GM19372 (cell line): ENCODE measurements around the gene BICD1.
A peak's percentile ranks its signal among the peaks of the same experiment; 100 is the strongest.
"Not testable (repeated sequence)": the region's sequence is repeated elsewhere in the genome, so short reads cannot be mapped to it uniquely, and the experiment has no call there.

Experiments
- ATAC-seq: cut with Tn5 transposase; IDR thresholded peaks from one replicate; pipeline ENCODE4 v1.9.1; 2021; ENCODE audit warnings: mild to moderate bottlenecking, low read depth, moderate library complexity; ENCODE audit not compliant: unreplicated experiment

Gene BICD1

GRCh38 chr12:32106517-32107358, at the start of gene BICD1:
Gene BICD1, plus strand, starts transcription at chr12:32106847. Its CDS starts 485 bp downstream, at chr12:32107332.
- peak; percentile 64 for ATAC-seq

GRCh38 chr12:32061033-32061432, 45.6 kb upstream of the BICD1 start:
- ATAC-seq = no peak

GRCh38 chr12:32062881-32063280, 43.8 kb upstream of the BICD1 start:
- no peak for ATAC-seq

- ATAC-seq = no peak
Measured at GRCh38 chr12:32063796-32064195, 42.9 kb upstream of the BICD1 start.

GRCh38 chr12:32066206-32066605, 40.4 kb upstream of the BICD1 start:
- ATAC-seq = no peak

GRCh38 chr12:32069071-32069470, 37.6 kb upstream of the BICD1 start:
- ATAC-seq = no peak

GRCh38 chr12:32069731-32070130, 36.9 kb upstream of the BICD1 start:
- ATAC-seq = no peak

GRCh38 chr12:32070370-32070769, 36.3 kb upstream of the BICD1 start:
- no peak for ATAC-seq

- ATAC-seq = no peak
Measured at GRCh38 chr12:32072102-32072501, 34.5 kb upstream of the BICD1 start.

- no peak for ATAC-seq
Measured at GRCh38 chr12:32074432-32074831, 32.2 kb upstream of the BICD1 start.

- ATAC-seq = no peak
Measured at GRCh38 chr12:32076941-32077340, 29.7 kb upstream of the BICD1 start.

- no peak for ATAC-seq
Measured at GRCh38 chr12:32080435-32080834, 26.2 kb upstream of the BICD1 start.

GRCh38 chr12:32083489-32083888, 23.2 kb upstream of the BICD1 start:
- no peak for ATAC-seq

GRCh38 chr12:32084017-32084688, 22.5 kb upstream of the BICD1 start:
- ATAC-seq = no peak

- ATAC-seq = no peak
Measured at GRCh38 chr12:32084753-32085152, 21.9 kb upstream of the BICD1 start.

GRCh38 chr12:32087306-32087705, 19.3 kb upstream of the BICD1 start:
- ATAC-seq = no peak

GRCh38 chr12:32089156-32089555, 17.5 kb upstream of the BICD1 start:
- ATAC-seq = no peak

GRCh38 chr12:32089586-32089985, 17.1 kb upstream of the BICD1 start:
- no peak for ATAC-seq

GRCh38 chr12:32091696-32092095, 15.0 kb upstream of the BICD1 start:
- no peak for ATAC-seq

GRCh38 chr12:32098112-32098511, 8.5 kb upstream of the BICD1 start:
- no peak for ATAC-seq

GRCh38 chr12:32099275-32099674, 7.4 kb upstream of the BICD1 start:
- not testable (repeated sequence) for ATAC-seq

- ATAC-seq = no peak
Measured at GRCh38 chr12:32100361-32100760, 6.3 kb upstream of the BICD1 start.
